ENCODE data around the gene INO80D.

Gene INO80D

GRCh38 chr2:206049392-206049791 lies 36.6 kb downstream of the INO80D start:
- H3K36me3 ChIP-seq (ENCODE audit: control insufficient read depth in 2 of 2, insufficient read depth in 1 of 2, low read length in 2 of 2) = peaks cover 0 to 11% of the 10 kb centered on the region in 2 experiments; a peak in 2 of 3 replicates
- ChIA-PET POLR2A (no interaction called here), CTCF (interaction anchor here (0.6 kb wide), 1 partner anchor 66 kb away, joined by 3 read pairs; no protein-coding TSS in a partner anchor)
- no peak overlapping the region for H3K27ac ChIP-seq (ENCODE audit: extremely low read depth, low read depth, low read length)
- H3K4me3 ChIP-seq (ENCODE audit: low read depth, low read length) = no peak overlapping the region
- H3K9me3 ChIP-seq (ENCODE audit: control insufficient read depth, insufficient read depth, low read depth, low read length) = no peaks in the 10 kb centered on the region
- no peaks in the 10 kb centered on the region for H3K4me1 ChIP-seq (ENCODE audit: control insufficient read depth, insufficient read depth, low read length)
- no peak for TF ChIP-seq ZNF549 (tag by site-specific recombination; IDR thresholded peaks at IDR 0.05)
- TF ChIP-seq ZNF19 (tag by site-specific recombination; IDR thresholded peaks at IDR 0.05; ENCODE audit: low read depth) = no peak
- no peak for TF ChIP-seq ZNF645 (tag by site-specific recombination; IDR thresholded peaks at IDR 0.05)
- TF ChIP-seq ZNF76 (tag by site-specific recombination; IDR thresholded peaks at IDR 0.05; ENCODE audit: borderline replicate concordance, low read depth) = no peak
- TF ChIP-seq ZNF274 (IDR thresholded peaks at IDR 0.05; ENCODE audit: low read length) = no peak
- no peak for TF ChIP-seq ZNF274 (tag by site-specific recombination; IDR thresholded peaks at IDR 0.05; ENCODE audit: borderline replicate concordance)
- TF ChIP-seq PRDM6 (tag by site-specific recombination; IDR thresholded peaks at IDR 0.05) = peak; percentile 75
- peak; percentile 53; the same call in 1 of the 2 replicates for TF ChIP-seq TCF7L2 (IDR thresholded peaks at IDR 0.05; ENCODE audit: borderline replicate concordance, low read depth, low read length)

GRCh38 chr2:206045251-206045650 lies 40.7 kb downstream of the INO80D start:
- H3K4me3 ChIP-seq (ENCODE audit: low read depth, low read length) = no peak overlapping the region
- H3K36me3 ChIP-seq (ENCODE audit: control insufficient read depth in 2 of 2, insufficient read depth in 1 of 2, low read length in 2 of 2) = peaks cover 0 to 14% of the 10 kb centered on the region in 2 experiments; a peak in 2 of 3 replicates
- POLR2A ChIA-PET = interaction anchor here (0.5 kb wide), 1 partner anchor 33 kb away, joined by 5 read pairs; no protein-coding TSS in a partner anchor
- H3K9me3 ChIP-seq (ENCODE audit: control insufficient read depth, insufficient read depth, low read depth, low read length) = no peaks in the 10 kb centered on the region
- H3K4me1 ChIP-seq (ENCODE audit: control insufficient read depth, insufficient read depth, low read length) = no peaks in the 10 kb centered on the region
- no peak for TF ChIP-seq ZNF514 (tag by site-specific recombination; IDR thresholded peaks at IDR 0.05)
- no peak for TF ChIP-seq MYNN (tag by site-specific recombination; IDR thresholded peaks at IDR 0.05; ENCODE audit: borderline replicate concordance)
- TF ChIP-seq ZNF2 (tag by site-specific recombination; IDR thresholded peaks at IDR 0.05) = no peak
- TF ChIP-seq ZBTB44 (tag by site-specific recombination; IDR thresholded peaks at IDR 0.05) = no peak
- TF ChIP-seq ZNF521 (tag by site-specific recombination; IDR thresholded peaks at IDR 0.05) = no peak
- no peak for TF ChIP-seq ZNF701 (tag by site-specific recombination; IDR thresholded peaks at IDR 0.05)
- TF ChIP-seq ZNF768 (tag by site-specific recombination; IDR thresholded peaks at IDR 0.05) = no peak
- TF ChIP-seq KLF8 (tag by site-specific recombination; IDR thresholded peaks at IDR 0.05) = no peak
- TF ChIP-seq ZBTB11 (tag by site-specific recombination; conservative IDR thresholded peaks at IDR 0.05; ENCODE audit: low read depth) = no peak
- no peak for TF ChIP-seq ZNF132 (tag by site-specific recombination; IDR thresholded peaks at IDR 0.05; ENCODE audit: borderline replicate concordance)
- TF ChIP-seq ZBTB6 (tag by site-specific recombination; IDR thresholded peaks at IDR 0.05) = no peak
- TF ChIP-seq BCL6B (tag by site-specific recombination; IDR thresholded peaks at IDR 0.05) = no peak
- TF ChIP-seq ZNF704 (tag by site-specific recombination; IDR thresholded peaks at IDR 0.05) = no peak
- H3K27ac ChIP-seq (ENCODE audit: extremely low read depth, low read depth, low read length) = no peak overlapping the region
- CTCF ChIA-PET = interaction anchor here (0.6 kb wide), 1 partner anchor 15 kb away, joined by 3 read pairs; no protein-coding TSS in a partner anchor

Data from HEK293 (cell line).